ENCODE results near the gene TGFB2. TPM values are rescaled to one million over a fixed set of nuclear protein-coding genes. Genes with fewer than 3 reads are reported as not detected.
A peak's percentile ranks its signal among the peaks of the same experiment; 100 is the strongest.
"Not testable (repeated sequence)": the region's sequence is repeated elsewhere in the genome, so short reads cannot be mapped to it uniquely, and the experiment has no call there.

Gene TGFB2
- 12.6 and 18.2 TPM in 2 replicates for total RNA-seq (2014; rRNA removed; shearing (Covaris generic))

DNA sequence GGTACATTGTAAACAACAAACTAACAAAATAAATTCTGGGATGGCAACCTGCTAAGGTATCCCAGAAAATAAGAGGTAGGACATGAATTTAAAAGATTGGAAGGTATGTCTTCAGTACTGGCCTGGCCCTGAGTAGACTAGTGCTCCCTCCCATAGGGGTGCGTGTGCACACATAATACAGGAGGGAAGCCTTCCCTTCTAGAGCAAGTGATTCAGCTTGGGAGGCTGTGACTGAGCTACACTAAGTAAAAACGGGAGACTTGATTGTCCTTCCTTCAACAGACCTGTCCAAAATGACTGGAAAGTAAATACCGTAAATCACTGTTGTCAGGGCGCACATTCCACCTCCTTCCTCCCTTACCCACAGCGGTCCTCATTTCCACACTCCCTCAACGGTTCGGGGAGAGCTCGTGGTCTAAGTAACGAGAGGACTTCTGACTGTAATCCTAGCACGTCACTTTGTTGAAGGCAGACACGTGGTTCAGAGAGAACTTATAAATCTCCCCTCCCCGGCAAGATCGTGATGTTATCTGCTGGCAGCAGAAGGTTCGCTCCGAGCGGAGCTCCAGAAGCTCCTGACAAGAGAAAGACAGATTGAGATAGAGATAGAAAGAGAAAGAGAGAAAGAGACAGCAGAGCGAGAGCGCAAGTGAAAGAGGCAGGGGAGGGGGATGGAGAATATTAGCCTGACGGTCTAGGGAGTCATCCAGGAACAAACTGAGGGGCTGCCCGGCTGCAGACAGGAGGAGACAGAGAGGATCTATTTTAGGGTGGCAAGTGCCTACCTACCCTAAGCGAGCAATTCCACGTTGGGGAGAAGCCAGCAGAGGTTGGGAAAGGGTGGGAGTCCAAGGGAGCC, at the start of gene TGFB2:
Gene TGFB2, plus strand, starts transcription at position 523 of the 859 bp plus-strand sequence. CDS start 1,366 bp downstream, outside the sequence.
- peak; percentile 77 for DNase-seq (ENCODE audit: low read depth)

DNA sequence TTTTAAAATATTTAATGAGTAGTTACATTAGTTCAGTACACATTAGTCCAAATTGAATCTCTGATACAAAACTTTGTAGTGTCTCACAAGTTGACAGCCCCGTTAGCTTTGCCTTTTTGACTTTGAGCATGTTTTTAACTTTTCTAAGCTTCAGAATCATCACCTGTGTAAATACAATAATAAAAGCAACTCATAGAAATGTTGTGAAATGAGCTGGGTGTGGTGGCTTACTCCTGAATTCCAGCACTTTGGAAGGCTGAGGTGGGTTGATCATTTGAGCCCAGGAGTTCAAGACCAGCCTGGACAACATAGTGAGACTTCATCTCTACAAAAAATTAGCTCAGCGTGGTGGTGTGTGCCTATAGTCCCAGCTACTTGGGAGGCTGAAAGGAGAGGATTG, 49.0 kb upstream of the TGFB2 start:
- DNase-seq (ENCODE audit: low read depth), result no peak

DNA sequence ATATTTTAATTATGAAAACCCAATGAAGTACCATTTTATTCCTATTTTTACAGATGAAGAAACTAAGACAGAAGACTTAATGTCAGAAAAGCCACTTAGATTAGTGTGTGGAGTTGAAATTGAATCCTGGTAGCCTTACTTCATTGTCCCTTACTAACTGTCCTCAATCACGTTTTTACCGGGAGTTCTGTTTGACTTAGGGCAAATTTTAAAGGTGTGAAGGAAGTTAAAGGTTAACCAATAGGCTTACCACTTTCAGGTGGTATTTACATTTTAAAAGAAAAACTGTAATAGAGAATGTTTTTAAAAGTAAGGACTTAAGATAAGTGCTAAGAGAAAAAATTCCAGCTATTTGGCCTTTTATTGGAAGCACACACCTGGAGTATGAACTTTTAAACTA, 47.7 kb upstream of the TGFB2 start:
- no peak for DNase-seq (ENCODE audit: low read depth)

DNA sequence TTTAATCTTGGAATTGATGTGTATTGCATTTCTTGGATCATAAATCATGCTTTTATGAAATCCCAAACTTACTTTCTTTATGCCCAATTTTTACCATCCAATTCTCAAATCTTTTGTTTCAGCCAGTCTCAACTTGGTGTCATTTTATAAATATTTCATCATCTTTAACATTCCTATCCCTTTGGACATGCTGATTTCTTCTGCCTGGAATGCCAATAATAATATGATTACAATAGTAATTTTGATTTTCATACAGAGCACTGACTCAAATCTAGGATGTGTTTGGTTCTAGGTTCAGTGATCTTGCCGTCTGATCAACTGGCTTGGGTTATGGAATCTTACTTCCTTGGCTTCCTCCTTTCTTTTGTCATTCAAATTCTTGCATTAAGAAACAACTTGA, 47.3 kb upstream of the TGFB2 start:
- DNase-seq (ENCODE audit: low read depth), result no peak

DNA sequence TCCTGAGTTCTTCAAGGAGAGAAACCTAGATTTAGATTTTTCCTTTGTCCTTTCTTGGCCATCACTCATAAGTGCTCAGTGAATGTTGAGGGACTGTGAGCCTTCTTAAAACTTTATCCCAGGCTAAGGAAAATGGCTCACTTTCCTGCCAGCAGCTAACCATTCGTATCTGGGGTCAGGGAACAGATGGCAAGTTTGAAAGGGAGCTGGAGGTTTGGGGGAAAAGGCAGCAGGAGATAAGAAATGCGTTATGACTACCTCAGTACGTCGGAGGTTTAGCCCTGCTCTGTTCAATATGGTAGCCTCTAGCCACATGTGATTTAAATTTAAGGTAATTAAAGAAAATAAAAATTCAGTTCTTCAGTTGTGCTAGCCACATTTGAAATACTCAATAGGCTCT, 46.7 kb upstream of the TGFB2 start:
- no peak for DNase-seq (ENCODE audit: low read depth)

DNA sequence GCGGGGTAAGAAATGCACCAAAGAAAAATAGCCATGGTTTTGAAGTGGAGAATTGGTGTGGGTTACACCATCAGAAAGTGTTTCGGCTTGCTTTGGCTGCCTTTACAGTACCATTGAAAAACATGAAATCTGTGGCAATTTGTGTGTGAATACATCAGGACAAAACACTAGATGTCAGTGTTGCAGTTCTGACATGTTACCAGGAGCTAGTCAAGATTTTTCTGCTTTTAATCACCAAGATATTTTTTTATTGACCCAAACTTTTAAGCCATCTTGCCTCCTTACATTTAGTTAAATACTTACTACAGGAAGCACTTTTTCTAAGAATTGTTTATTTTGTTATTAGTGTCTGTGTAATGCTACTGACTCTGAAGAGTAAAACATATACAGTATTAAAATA, 45.7 kb upstream of the TGFB2 start:
- DNase-seq (ENCODE audit: low read depth), result peak; percentile 25

DNA sequence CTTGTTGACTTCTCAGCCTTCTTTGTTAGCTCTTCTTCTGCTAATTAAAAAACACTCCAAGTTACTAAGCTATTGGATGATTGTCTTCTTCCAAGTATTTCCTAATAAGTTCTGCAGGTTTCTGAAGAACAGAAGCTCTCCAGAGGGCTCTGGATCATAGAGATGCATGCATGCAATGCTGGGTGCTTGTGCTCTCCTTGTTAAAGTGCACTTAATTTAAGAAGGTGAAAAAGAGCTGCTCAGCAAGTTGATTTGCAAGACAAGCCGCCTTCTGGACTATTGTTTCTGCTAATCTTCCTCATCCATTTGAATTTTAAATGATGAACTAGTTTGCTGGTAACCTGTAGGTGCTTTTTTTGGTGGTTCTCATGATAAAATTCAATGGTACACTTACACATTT, 43.9 kb upstream of the TGFB2 start:
- DNase-seq (ENCODE audit: low read depth), result no peak

DNA sequence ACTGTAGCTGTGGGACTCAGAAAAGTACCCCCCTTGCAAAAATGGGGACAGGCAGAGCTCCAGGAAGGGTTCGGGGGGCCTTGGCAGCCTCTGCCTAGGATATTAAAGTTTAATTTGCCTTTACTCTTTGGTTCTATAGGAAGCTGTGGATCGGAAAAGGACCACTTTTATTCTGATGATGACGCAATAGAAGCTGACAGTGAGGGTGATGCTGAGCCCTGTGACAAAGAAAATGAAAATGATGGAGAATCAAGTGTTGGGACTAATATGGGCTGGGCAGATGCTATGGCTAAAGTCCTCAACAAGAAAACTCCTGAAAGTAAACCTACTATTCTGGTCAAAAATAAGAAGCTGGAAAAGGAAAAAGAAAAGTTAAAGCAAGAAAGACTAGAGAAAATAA, 43.0 kb upstream of the TGFB2 start:
- no peak for DNase-seq (ENCODE audit: low read depth)

DNA sequence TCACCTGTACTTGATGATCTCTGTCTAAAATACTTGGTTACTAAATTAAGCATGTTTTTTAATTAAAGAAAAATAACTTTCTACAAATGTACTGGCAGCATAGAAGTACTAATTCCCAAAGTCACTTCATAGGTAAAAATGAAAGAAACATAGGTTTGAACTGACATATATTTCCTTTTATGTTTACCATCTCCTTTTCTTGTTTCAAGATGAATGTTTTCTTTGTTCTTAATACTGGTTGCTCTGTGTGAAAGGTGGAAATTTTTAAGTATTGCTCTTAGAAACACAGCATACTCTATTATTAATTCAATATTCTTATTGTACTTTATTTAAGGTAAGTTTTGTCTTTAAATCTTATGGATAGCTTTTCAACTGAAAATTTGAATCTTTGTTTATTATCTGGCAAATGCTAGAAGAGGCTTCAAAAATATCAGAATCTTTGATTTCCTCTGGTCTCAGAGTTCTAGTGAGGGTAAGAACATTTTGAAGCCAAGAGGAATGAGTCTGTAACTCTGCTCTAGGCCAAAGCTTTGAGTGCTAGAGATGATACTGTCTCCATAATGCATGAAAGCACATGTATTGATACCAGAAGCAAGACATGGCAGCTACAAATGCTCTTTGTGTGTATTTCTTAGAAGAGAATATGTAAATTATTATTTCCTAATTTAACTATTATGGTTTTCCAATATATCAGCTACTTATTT, 41.8 kb upstream of the TGFB2 start:
- no peak for DNase-seq (ENCODE audit: low read depth)

DNA sequence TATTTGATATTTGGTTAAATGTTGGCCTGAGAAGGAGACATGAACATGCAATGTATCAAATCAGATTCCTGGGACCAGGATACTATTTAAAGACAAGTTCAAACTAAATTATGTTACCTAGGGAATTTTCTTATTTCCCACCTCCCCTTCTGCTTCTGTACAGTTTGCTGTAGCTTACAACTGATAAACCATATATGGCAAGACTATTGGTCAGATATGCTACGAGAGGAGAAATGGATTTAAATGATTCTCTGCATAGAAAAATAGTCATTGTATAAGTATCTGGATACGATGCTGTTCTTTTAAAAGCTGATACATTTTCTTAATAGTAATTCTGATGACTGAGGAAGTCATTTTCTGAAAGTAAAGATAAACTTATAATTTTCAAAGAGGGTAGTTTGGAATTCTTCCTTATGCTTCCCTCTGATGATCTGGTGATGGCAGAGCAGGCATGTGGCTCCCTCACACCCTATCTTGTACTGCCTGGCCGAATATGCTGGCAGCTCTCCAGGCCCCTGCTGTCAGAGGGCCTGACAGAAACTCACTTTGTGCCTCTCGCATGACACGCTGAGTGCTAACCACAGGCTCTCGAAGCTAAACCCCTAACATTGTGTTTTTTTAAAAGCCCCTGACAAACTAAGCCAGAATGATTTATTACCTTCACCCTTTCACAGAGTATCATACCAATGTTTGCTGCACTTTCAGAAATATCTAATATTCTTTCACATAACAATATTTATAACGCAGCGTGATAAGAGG, 40.7 kb upstream of the TGFB2 start:
- DNase-seq (ENCODE audit: low read depth), result peak; percentile 49

DNA sequence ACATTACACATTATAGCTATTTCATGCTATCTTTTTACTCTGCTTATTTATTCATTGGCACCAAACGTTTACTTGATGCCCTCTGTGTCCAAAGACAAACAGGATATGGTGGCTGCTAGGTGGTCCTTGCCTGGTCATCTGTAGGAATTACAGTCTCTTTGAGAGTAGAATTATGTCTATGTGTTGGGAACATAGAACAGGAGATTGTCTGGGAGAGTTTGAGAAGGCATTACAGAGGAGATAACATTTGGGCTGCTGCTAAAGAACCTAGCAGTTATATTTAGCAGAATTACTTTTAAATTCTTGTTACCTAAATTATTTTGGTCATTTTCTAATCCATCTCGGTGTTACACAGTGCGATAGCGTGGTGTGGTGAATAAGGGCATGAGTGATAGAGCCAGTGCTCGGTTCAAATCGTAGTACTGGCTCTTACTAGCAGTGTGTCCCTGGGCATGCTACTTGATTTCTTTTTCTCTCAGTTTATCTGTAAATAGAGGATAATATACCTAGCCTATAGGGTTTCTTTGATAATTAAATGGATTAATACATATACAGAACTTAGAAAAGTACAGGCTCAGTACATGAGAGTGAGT, 39.6 kb upstream of the TGFB2 start:
- no peak for DNase-seq (ENCODE audit: low read depth)

DNA sequence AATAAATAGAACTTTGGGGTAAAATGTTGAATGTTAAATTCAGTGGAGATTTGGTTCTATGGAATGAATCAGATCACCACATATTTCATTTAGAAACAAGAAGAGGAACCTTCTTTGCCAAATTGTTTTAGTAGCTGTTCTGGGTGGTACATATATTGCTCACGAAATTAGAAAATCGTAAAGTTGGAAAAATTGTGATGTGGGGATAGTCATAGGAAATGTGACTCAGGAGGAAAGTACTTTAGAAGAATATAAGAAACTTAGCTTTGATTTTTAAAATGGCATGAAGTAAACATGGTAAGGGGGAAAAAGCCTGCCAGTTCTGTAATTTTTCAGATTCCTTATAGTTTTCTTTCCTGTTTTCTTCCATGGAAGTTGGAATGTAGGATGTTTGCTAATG, 32.6 kb upstream of the TGFB2 start:
- no peak for DNase-seq (ENCODE audit: low read depth)

DNA sequence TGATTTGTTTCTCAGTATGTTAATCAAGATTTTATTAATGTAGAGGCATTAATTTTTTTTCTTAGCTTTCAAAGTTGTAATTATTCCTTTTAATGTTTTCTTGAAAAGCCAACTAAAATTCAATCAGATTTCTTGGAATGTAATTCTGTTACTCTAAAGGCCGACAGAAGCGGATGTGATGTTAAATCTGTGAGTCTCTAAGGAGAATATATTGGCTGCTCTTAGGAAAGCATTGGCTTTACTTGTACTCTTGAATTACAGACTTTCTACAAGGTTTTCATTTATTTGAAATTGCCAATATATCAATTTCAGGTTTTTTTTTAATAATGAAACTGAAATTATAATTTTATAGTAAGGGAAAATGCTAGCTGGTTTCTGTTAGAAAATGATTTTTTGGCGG, 30.8 kb upstream of the TGFB2 start:
- no peak for DNase-seq (ENCODE audit: low read depth)

DNA sequence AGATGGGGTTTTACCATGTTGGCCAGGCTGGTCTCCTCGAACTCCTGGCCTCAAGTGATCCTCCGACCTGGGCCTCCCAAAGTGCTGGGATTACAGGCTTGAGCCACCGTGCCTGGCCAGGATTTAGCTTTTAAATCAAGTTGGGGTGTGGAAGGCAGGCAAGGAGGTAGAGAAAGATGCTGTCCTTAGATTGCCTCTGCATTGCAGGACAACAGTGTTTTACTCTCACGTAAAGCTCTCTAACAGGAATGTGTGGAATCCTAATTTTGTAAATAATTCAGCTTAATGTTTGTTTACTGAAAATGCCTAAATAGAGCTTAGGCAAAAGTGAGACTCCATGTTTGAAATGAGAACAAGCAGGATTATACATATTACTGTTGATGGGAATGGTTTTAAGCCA, 29.5 kb upstream of the TGFB2 start:
- DNase-seq (ENCODE audit: low read depth), result no peak

DNA sequence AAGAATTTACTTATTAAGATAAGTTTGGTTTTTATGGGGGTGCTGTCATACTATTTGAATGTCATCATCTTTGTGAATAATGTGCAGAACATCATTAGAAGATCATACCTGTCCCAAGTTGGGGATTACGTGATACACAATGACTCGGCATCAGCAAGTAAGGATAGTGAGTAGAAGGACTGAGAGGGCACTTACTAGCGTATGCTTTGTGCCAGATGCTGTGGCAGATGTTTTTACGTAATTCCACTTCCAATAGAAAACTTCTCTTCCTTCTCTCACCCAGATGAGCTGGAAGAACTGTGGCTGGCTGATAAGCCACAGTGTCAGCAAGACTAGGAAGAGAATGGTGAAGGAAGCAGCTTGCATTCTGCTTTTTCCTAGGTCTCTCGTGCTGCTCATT, 28.1 kb upstream of the TGFB2 start:
- DNase-seq (ENCODE audit: low read depth), result no peak

DNA sequence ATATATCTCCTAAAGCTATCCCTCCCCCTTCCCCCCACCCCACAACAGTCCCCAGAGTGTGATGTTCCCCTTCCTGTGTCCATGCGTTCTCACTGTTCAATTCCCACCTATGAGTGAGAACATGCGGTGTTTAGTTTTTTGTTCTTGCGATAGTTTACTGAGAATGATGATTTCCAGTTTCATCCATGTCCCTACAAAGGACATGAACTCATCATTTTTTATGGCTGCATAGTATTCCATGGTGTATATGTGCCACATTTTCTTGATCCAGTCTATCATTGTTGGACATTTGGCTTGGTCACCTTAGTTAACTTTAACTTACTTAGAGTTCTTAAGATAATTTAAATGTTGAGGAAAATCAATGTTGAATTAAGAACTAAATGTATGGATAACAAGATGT, 25.0 kb upstream of the TGFB2 start:
- not testable (repeated sequence) for DNase-seq (ENCODE audit: low read depth)

DNA sequence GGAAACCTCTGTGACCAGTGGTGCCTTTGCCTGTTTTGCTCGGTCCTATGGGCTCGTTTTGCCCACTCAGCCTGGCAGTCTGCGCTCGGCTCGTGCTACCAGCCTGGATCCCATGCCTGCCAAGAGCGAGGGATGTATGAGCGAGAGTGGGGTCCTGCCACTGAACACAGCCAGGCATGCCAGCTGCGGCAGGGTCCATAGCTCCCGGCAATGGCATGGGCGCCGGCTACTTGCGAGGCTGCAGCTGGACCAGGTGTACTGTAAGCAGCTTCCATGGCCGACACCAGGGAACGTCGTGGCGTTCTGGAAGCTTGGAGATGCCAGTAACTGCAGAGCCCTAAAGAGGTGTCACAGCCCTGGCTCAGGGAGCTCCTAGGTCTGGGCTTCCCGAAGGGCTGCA, 22.4 kb upstream of the TGFB2 start:
- no peak for DNase-seq (ENCODE audit: low read depth)

DNA sequence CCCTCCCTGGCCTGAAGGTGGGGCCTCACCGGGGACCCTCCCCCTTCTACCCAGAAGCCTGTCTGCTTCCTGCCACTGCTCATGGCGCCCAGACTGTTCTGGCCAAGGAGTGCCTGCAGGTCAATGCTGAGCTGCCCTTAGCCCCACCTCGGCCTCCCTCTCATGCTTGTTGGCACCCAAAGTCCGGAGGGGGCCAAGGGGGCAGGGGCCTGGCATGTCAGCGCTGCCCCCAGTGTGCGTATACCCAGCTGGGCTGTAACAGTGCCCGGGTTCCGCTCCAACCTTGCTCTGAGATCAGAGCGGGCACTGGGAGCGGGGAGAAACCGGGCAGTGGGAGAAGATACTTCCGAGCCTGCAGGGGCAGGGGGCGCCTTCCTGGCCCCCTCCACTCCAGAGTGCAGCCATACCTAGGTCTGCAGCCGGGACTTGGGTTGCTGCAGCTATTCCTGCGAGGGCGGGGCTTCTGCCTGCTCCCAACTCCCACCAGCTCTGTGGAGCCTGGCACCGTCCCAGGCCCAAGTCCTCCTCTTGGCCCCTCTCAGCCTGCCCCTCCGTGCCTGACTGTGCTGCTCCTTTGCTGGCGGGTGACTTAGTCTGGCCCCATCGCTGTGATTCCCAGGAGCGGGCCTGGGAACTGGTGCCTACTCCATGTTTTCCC, 21.4 kb upstream of the TGFB2 start:
- no peak for DNase-seq (ENCODE audit: low read depth)

DNA sequence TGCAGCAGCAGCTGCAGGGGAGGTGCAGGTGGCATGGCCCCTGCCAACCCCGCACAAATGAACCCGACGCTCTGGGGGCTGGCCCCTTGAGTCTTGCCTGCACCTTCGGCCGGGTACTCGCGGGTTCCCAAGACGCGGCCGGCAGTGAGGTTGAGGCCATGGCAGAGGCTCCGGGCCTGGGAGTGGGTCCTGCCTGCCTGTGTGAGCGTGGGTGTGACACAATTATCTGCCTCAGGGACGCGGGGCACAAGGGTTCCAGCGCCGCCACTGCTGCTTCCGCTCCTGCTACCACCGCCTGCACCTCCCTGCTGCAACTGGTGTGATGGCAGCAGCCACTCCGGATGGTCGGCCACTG, 20.9 kb upstream of the TGFB2 start:
- no peak for DNase-seq (ENCODE audit: low read depth)

DNA sequence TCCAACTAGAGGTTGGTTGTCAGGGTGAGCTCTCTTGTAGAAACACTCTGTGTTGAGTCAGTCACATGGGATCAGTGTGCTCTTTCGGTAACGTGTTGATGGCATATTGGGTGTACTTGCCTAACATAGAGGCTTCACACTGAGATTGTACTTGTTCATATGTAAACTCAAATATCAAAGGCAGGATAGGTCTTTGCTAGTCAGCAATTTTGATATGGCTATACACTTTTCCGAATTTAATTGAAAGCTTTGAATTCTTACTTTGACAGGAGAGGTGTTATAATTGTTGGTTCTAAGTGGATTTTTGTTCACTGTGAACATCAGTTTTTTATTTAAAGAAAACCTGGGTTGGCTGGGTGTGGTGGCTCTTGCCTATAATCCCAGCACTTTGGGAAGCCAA, 16.4 kb upstream of the TGFB2 start:
- no peak for DNase-seq (ENCODE audit: low read depth)

DNA sequence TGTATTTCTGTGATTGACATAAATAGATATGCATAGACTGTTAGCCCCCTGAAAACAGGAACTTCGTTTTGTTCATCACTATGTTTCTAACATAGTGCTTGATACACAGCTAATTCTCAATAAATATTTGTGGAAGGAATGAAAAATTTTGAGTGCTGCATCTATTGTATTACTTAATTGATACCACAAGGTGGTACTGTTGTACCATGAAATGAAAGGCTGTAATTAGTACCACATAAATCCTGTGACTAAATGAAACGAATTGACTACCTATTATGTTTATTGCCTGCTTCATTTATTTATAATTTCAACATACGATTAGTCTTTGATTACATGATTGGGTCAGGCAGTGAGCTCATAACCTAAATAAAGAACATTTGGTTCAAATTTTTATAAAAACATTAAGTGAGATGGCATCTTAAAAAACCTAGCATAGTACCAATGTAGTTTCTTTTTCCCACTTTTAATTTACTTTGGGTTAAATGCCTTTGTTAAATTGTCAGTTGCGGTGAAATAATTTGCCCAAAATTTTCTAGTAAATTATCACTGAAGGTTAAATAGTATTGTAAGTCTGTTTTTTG, 15.0 kb upstream of the TGFB2 start:
- DNase-seq (ENCODE audit: low read depth), result no peak
